KBM-7 (cell line): Measurements from ENCODE around the gene SRGAP2.
"Not testable (repeated sequence)": the region's sequence is repeated elsewhere in the genome, so short reads cannot be mapped to it uniquely, and the experiment has no call there.

ENCODE experiments used
- DNase-seq: peaks from one replicate; pipeline ENCODE4 v3.0.0-alpha.2; 2015
- in situ Hi-C: fragments of 300-500 bp; cut with MboI; formaldehyde crosslinking; loops from 2 replicates; pipeline ENCODE4 v1.14.3; 2020; ENCODE audit warnings: low sequenced_read_pairs, low pct_unique_long_range_greater_than_20kb, mixed read lengths

Gene SRGAP2

DNA sequence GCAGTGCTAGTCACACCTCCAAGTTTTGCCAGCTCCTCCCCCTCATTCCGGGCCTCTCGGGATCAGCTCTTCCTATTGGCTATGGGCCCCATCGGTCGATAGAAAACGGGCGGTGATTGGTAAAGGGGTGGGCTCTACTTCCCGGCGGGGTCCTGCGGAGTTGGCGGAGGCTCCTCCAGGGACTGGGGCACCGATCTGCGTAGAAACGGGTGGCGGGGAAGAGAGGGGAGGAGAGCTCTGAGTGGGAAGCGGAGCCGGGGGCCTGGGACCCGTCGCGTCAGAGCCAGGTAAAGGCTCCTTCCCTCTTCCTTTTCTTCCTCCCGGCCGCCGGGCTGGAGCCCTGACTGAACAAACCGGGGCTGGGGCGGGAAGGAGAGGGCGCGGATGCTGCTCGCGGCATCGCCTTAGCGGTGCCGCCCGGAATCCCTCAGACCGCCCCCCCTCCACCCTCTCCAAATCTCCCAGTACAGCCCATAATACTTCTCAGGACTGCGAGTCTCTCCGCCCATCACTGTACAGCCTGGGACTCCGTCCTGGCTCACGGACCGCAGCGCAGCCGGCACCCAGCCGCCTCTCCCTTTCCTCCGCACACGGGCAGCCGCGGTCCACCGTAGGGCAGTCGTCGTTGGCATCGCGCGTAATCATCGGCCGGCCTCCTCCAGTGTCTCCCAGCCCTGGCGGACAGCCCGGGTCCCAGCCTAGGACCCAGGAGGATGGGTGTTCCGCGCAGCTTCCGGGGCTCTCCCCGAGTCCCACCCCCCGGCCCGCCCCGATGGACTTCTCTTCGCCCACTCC, at the start of gene SRGAP2:
TSS of gene SRGAP2 (plus strand) at position 178 of the 795 bp plus-strand sequence. CDS start 2,430 bp downstream, outside the sequence.
- in situ Hi-C loops = not testable (repeated sequence)
- peak; percentile 68 for DNase-seq

DNA sequence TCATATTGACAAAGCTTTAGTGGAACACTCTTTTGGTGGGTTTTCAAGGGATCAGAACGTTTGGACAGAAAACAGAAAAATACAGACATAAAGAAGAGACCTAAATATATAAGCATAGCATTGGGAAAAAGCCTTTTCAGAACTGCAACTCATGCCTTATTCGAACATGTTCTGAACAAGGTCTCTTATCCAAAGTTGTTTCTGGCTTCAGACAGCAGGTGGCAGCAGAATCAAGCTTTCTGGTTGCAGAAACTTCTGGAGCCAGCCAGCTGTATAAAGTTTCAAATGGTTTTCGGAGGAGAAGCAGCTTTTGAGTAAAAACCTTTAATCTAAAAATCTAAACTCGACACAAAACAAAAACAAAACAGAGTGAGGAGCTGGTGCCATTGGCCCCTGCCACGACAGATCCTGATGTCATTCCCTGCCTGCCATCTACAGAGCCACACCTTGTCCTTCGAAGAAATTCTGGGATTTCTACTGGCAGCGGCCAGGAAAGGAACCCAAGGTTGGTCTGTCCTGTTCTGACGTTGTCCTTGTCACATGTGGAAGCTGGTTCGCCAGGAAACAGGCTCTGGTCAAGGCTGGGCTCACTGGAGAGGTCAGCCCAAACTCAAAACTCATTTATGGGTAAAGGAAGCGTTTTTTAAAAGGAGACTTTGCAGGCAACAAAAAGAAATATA, 35.9 kb upstream of the SRGAP2 start:
- DNase-seq, in situ Hi-C loops: not testable (repeated sequence)

DNA sequence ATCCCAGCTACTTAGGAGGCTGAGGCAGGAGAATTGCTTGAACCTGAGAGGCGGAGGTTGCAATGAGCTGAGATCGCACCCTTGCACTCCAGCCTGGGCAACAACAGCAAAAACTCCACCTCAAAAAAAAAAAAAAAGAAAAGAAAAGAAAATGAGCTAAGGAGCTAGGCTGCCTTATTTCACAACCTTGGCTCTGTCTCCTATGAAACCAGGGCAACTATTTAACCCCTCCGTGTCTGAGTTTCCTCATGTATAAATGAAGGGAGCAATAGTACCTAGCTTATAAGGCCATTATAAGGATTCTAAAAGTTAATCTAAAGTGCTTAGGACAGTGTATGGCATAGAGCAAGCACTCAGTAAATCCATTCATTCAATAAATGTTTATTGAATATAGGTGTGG, 33.5 kb upstream of the SRGAP2 start:
- in situ Hi-C loops, DNase-seq: not testable (repeated sequence)

DNA sequence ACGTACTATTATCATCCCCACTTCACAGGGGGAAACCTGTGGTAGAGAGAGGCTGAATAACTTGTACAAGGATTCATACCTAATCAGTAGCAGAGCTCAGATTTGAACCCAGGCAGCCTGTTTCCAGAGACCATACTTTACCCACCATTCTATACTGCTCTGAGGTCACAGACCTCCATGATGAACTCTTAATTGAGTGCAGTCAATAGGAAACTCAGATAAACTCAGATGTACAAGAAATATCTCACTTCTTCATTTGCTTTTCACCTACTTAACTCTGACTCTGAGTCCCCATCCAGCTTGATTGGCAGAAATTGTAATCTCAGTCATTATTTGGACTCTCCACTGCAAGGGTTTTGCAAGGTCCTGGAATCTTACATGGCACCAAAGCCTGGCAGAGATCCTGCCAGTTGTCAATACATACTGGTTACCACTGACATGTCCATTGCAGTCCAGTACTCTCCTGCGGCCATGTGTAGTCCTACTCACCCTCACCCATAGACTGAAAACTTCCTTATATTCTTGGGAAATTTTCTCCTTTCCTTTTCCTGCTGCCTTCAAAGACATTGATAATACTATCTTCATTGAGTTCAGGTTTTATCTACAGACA, 30.1 kb upstream of the SRGAP2 start:
- in situ Hi-C loops, DNase-seq: not testable (repeated sequence)

DNA sequence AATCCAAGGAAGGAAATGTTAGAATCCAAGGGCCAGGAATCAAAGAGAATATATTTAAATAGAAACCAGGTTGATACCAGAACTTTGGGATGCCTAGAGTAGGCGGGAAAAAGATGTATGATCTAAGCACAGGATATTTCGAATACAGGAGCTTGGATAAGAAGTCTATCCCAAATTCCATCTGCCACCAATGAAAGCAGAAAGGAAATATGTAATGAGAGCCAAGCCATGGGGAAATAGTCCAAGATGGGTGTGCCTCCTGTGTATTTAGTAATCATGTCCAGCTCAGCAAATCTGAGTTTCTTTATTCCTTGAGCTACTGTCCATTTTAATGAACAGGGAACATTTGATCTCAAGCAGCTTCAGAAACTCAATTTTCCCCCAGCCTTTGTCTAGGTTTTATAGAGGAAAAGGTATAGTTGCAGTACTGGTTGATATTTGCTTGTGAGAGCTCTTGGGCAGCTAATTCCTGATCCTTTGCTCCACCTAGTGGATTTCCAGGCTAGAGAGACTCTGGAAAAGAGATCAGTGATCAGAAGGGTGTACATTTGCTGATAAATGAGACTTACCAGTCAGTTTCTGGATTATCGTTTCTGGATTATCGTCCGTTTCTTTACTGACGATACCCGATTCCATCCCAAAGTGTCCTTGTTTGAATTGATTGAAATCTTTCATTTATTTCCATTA, 29.0 kb upstream of the SRGAP2 start:
- in situ Hi-C loops, DNase-seq: not testable (repeated sequence)

DNA sequence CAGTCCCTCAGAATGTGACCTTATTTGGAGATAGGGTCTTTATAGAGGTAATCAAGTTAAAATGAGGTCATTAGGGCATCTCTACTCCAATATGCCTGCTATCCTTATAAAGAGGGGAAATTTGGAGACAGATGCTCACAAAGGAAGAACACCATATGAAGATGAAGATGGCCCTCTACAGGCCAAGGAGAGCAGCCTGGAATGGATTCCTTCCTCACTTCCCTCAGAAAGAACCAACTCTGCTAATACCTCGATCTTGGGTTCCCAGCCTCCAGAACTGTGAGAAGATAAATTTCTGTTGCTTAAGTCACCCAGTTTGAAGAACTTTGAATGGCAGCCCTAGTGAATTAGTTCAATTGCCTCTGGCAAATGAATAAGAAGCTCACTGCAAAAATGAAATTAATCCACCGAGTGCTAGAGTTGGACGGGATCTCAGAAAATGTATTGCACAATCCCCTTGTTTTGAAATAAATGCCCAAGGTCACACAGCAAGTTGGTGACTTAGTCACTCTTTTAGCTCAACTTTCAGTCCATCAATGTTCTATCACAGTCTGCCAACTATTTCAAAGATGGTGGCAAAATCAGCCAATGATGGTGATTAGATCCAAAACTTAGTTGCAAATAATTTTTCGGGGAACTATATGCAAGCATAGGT, 27.8 kb upstream of the SRGAP2 start:
- in situ Hi-C loops = not testable (repeated sequence)
- DNase-seq = peak; percentile 51

DNA sequence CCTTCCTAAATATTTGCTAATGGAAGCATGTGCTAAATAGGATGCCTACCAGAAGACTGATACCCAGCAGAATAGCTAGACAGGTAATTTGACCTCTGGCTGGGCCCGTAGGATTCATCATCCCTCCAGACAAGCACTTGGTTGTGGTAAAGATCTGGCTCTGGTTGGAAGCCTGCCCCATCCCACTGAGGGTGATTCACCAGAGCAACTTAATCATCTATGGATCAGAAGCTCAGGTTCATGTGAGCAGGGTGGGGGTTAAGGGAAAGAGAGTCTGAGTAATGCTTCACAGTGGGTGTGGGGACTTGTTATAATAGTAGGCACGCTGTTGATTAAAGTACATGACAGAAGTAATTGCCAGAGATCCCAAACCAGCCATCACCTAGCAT, 27.2 kb upstream of the SRGAP2 start:
- in situ Hi-C loops, DNase-seq: not testable (repeated sequence)

DNA sequence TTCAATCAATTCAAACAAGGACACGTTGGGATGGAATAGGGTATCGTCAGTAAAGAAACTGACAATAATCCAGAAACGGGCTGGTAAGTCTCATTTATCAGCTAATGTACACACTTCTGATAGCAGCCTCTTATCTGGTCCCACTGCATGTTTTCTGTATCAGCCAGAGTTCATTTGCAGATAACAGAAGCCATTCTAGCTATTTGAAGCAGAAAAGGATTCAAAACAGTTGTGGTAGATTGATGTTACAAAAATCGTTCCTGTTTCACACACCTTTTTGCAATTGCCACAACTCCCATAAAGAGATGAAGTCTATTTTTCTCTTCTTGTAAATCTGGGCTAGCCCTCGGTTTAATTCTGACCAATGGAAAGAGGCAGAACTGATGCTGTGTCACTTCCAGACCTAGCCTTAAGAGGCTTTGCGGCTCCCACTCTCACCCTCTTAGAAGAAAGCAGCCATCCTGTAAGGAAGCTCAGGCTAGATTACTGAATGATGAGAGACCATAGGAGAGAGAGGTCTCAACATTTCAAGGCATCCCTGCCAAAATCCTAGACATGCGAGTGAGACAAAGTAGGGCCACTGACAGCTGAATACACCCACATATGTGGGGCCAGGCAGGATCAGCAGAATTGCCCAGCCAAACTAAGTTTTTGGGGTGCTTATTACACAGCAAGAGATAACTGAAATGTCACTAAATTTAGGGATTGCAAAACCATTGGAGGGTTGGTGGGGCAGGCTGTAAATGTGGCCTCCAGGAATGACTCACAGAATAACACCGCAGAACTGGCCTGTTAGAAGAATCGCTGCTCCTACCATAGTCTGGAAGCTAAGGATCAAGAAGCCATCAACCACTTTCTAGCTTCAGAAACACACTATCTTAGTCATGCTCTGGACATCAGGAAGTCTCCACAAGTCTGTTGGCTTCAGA, 25.0 kb upstream of the SRGAP2 start:
- DNase-seq, in situ Hi-C loops: not testable (repeated sequence)

DNA sequence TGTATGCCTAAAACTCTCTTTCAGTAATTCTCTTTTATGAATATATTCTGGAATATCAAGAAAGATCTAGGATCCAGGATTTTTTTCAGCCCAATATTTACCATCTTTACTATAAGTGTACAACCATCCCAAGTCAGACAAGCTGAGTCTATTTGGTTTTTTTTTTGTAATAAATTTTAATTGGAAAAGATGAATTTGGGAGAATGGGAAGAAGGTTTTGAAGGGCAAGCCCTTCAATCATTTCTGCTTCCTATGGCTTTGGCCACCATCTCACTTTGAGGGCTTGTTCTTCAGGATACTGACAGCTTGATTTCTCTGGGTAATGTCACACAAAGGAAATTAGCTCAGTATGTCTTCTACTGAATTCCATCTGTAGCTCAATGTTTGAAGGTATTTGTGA, 23.7 kb upstream of the SRGAP2 start:
- in situ Hi-C loops, DNase-seq: not testable (repeated sequence)

DNA sequence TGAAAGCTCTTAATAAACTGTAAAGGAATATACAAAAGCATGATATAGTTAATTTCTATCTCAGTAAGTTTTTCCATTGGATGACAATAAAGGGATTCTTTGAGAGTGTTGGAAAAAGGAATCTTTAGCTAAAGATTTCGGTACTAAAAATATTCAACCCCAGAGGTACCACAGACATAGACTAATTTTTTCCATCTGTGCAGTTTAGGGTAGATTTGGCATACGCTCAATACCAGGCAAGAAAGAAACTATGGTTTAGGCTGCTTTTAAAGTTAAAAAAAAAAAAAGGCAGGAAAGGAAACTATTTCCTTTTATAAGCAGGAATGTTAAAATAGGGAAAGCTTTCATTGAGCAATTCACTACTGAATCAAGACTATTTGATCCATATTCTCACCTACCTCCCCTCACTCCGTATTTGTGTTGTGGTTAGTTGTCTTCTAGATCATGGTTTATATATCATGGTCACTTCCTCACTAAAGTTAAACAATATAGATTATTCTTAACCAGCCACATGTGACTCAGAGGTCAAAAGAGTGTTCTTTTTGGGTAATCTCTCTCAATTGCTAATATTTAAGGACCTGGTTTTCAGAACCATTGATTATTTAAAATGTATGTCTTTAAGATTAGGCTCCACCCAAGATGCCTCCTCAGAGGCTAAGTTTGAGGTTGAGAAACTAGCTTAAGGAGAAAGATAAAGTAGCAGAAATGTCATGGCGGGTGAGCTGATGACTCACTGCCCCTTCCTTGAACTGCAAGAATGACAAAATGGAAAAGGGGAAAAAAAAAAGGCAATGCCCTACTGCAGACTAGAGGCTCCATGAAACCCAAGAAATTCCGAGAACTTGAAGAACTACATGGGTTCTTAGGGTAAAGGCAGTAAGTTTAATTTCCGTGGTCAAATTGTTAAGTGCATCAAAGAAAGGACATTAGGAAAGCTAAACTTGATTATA, 20.7 kb upstream of the SRGAP2 start:
- DNase-seq, in situ Hi-C loops: not testable (repeated sequence)

DNA sequence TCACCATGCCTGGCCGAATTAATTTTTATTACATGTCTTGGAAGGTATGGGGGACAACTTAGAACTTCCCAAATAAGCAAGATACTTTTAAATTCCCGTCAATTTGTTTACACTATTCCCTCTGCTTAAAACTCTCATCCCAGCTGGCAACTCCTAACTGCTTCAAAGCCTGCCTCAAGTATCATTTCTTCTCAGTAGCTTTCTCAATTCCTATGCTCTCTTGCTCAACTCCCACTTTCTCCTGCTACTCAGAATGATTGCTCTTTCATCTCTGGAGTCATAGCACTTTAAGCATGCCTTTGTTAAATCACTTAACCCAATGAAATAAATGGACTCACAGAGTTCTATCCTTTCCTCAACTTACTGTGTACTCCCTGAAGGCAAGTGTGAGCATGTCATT, 19.6 kb upstream of the SRGAP2 start:
- in situ Hi-C loops, DNase-seq: not testable (repeated sequence)

DNA sequence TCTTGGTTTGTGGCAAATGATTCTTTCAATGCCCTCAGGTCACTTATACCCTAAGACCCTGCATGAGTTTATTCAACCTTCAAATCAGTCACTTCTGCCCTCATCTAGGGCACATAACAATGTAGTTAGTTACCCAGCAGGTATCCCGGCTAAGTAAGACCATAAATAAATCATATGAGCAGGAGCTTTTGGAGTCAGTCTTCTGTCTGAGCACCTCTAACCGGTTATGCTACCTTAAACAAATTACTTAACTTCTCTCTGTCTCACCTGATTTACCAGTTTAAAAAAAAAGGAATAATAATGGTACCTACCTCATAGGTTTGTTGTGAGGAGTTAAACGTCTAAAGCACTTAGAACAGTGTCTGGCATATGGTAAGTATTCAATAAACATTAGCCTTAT, 17.6 kb upstream of the SRGAP2 start:
- in situ Hi-C loops, DNase-seq: not testable (repeated sequence)

DNA sequence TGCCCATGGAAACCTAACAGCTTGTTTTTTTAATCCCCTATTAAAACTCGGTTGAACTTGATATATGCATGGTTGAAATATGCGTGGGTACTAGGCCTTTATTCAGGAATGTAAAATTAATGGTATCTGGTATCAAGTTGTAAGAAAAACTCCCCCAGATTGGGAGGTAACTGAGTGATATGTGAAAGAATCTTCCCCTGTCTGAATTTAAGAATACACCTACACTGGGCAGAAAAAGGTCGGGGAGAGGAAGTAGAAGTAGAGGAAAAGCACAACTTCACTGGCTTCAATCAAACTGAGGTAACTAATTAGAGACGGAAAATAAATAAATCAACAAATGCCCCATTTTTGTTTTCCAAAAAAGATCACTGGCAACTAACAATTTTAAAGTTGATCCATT, 16.5 kb upstream of the SRGAP2 start:
- DNase-seq, in situ Hi-C loops: not testable (repeated sequence)

DNA sequence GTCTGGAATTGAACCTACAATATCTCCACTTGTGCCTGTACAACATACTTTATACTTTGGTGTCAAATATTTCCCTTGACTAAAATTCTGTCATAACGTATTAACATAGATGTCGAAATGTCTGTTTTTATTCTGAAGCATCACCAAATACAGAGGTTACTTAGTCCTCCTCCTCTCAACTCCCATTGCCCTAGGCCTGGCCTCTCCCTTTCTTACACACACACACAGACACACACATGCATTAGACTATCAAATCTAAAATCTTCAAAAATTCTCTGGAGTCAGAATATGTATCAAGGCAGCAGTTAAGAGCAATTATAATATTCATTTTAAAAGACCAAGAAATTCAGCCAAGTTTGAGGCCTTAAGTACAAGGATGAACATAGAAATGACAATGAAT, 8.2 kb upstream of the SRGAP2 start:
- in situ Hi-C loops, DNase-seq: not testable (repeated sequence)

DNA sequence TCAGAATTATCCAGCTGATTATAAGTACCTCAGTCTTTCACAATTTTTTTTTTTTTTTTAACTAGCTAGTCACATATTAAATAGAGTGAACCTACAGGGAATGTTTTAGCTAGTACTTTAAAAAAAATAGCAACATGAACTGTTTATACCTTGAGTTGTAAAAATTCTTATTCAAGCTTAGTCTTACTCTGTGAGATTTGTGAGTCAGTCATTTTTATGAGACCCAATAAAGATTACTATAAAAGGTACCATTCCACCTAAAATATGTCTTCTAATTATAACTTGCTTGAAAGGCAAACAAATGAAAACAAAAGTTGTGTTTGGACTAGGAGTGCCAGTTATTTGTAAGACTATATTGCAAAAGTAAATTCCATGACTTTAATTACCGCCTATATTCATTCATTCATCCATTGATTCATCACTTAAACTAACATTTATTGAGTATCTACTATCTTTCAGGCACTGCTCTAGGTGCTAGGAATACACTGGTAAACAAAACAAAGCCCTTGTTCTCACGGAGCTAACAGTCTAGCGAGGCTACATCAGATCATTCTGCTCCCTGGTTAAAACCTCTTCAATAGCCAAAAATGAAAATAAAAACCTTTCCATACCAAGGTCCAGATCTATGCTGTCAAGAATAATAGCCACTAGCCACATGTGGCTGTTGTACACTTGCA, 6.5 kb upstream of the SRGAP2 start:
- DNase-seq, in situ Hi-C loops: not testable (repeated sequence)

DNA sequence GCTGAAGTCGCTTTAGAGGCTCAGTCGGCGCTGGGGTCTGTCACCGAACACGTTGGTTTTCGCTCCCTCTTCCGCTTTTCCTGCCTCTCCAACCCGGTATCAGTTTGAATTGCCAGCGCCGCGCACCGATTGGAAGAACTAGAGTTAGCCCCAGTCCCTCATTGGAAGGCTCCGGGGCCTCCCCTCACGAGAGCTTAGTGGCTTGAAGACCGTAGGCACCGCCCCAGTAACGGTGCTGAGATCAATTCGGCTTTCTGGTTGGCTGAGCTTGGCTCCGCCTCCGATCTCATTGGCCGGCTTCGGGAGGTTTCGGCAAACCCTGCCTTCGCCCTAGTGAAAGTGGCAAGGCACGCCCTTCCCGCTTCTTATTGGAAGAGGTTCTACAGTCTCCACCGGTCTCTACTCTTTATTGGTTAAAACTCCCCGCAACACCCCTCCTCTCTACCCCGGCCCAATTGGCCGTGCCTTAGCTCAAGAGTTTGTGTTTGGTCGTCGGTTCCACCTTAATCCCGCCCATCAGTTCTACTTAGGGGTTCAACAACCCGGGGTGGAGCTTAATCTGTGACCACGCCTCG, 465 bp upstream of the SRGAP2 start, which contains the start of gene FAM72A:
TSS of gene FAM72A (minus strand) at position 51 of the 575 bp plus-strand sequence. CDS start 814 bp downstream, outside the sequence.
- in situ Hi-C loops = not testable (repeated sequence)
- DNase-seq = peak; percentile 100
